GM18861 (cell line): Measurements from ENCODE around the gene NBPF26.
A peak's percentile ranks its signal among the peaks of the same experiment; 100 is the strongest.
"Not testable (repeated sequence)": the region's sequence is repeated elsewhere in the genome, so short reads cannot be mapped to it uniquely, and the experiment has no call there.

ENCODE experiments used
- ATAC-seq: cut with Tn5 transposase; IDR thresholded peaks from one replicate; pipeline ENCODE4 v1.9.1; 2021; ENCODE audit not compliant: unreplicated experiment

The NBPF26 gene

DNA sequence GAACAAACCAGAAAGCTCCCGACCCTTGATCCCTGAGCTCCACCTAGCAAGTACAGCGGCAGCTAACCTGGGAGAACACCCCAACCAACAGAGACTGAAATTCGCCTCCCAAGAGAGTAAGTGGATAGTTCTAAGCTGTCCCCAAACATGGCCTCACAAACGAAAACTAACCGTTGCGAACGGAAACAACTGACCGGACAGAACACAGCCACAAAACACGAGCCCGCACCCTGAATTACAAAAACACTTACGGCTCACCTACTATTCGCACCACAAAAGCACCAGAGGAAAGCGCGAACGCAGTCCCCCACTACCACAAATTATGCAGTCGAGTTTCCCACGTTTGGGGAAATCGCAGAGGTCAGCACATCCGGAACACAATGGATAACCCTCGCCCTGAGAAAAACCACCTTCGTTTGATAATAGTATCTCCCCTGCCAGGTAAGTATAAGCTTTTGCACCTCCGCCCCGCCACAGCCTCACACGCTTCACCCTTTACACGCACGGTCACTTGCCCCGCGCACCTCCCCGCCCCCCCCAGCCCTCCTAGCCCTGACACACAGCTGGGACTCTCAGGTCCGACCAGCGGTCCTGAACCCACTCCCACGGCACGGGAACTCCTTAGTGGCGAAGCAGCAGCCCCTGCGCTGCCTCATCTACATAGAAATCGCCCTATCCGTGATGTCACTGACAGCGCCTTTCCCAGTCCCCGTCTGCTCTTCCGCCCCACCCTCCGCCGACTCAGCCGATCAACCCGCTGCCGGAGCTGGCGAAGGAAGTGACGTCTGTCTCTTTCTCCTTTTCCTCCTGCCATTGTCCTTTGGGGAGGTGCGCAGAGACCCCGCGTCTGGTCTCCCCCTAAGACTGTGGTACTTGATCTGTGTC is 127.0 kb downstream of the NBPF26 start:
- peak; percentile 85 for ATAC-seq

DNA sequence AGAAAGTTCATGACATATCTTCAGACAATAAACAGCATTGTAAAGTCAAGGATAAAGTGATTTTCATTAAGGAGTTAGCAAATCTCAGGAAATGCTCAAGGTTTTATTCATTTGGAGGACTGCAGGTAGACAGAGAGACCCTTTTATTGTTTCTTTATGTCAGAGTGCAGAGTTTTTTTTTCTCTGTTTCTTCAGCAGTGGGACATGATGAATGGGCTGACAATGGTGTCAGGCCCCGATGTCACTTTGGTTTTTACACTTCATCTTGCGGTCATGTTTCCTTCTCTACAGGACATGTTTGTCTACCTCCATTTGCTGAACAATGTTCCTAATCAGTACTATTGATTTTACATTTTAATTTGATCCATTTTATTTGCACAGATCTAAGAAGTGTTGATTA is 134.4 kb downstream of the NBPF26 start:
- ATAC-seq, result not testable (repeated sequence)

DNA sequence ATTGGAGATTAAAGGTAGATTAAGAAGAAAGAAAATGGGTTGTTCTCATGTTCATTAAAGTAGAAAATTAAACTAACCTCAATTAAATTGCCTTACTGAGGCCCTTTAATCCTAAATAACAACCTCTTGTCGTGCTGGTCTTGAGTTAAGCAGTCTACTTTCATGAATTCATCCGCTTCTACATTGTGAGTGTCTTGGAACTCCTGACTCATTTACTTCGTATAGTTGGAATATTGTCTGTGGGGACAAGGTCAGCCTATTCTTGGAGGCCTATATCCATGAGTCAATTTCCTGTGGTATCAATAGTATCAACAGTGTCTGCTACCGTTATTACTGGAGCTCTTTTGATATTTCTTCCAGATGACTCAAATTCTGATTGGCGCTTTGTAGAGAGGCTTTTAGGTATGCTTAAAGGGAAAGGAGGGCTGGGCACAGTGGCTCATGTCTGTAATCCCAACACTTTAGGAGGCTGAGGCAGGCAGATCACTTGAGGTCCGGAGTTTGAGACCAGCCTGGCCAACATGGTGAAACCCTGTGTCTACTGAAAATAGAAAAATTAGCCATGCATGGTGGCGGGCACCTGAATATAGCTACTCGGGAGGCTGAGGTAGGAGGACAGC is 136.0 kb downstream of the NBPF26 start:
- ATAC-seq, result not testable (repeated sequence)

DNA sequence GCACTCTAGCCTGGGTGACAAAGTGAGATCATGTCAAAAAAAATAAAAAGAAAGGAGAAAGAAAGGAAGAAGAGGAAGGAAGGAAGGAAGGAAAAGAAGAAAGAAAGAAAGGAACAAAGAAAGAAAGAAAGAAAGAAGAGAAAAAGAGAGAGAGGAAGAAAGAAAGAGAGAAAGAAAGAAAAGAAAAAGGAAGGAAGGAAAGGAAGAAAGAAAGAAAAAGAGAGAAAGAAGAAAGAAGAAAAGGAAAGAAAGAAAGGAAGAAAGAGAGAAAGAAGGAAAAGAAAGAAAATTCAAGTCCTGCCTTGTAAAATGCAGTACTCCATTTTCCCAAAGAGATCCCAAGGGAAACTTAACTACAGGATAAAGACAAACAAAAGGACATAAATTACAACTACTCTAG is 154.5 kb downstream of the NBPF26 start:
- not testable (repeated sequence) for ATAC-seq

DNA sequence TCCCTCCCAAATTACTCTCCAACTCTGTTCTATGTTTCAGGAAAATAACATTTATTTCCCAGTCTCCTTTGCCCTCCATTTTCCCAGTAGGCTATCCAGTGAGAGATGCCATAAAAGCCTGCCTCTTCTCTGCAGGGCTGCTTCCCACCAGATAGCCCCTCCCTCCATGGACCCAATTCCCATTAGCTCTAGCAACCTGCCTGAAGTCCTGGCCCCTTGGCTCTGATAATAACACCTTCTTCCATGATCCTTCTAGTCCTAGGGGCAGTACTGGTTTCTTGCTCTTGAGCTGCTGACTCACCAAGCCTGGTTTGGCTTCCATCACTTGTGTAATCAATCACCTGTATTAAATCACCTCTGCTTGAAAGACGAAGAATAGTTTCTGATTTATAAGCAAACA is 156.3 kb downstream of the NBPF26 start:
- ATAC-seq, result not testable (repeated sequence)

DNA sequence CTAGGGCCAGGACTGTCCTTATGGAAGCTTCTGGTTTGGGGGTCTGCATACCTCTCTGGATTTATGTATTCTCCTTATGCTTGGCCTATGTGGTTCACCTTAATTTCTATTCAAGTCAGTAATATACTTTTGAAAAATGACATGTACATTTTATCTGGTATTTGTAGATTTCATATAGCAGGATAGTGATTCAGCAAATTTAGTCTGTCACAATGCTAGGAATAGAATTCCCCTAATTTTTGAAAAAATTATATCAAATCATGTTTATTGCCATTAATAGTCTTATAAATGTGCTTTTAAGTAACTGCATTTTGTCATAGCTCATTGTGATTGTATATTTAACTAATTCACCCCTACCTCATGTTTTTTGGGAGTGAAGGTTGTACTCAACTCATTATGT is 158.2 kb downstream of the NBPF26 start:
- not testable (repeated sequence) for ATAC-seq
